ENCODE results near the gene OPA3.

GRCh38 chr19:45616704-45617017 is 32.1 kb upstream of the OPA3 start:
- TF ChIP-seq CTCF (IDR thresholded peaks at IDR 0.05) (no peak), POLR2A (IDR thresholded peaks at IDR 0.05) (no peak), POLR2AphosphoS5 (IDR thresholded peaks at IDR 0.05) (no peak)
